Fibroblast of villous mesenchyme (primary cell): ENCODE measurements around the gene MYO1E. TPM values are rescaled to one million over a fixed set of nuclear protein-coding genes. Genes with fewer than 3 reads are reported as not detected.
A peak's percentile ranks its signal among the peaks of the same experiment; 100 is the strongest.

Experiments
- DNase-seq: peaks from one replicate; pipeline ENCODE4 v3.0.0-alpha.2; 2010; ENCODE audit warnings: low read depth
- H3K4me3 ChIP-seq: 2 replicates; pipeline ENCODE4 v1.5.1; 2011; ENCODE audit warnings: low read depth, mild to moderate bottlenecking, low read length
- CTCF ChIP-seq: IDR thresholded peaks from 2 replicates; pipeline ENCODE4 v1.5.1; 2012; ENCODE audit warnings: low read depth, mild to moderate bottlenecking, low read length; ENCODE audit not compliant: insufficient read depth
- total RNA-seq: library from RNA; depleted of rRNA; stranded (reverse); fragments of >200 nt; gene quantifications from 2 replicates; pipeline ENCODE4 v1.2.3, GENCODE V29; 2012

Gene MYO1E
- total RNA-seq, 1 donor, result 107 TPM

- H3K4me3 ChIP-seq, result no peak overlapping the region
- no peak for TF ChIP-seq CTCF
- no peak for DNase-seq
Observed at GRCh38 chr15:59197454-59197853, 175.2 kb downstream of the MYO1E start.

- H3K4me3 ChIP-seq, result no peak overlapping the region
- TF ChIP-seq CTCF, result no peak
- no peak for DNase-seq
Observed at GRCh38 chr15:59196416-59196815, 176.3 kb downstream of the MYO1E start.

DNA sequence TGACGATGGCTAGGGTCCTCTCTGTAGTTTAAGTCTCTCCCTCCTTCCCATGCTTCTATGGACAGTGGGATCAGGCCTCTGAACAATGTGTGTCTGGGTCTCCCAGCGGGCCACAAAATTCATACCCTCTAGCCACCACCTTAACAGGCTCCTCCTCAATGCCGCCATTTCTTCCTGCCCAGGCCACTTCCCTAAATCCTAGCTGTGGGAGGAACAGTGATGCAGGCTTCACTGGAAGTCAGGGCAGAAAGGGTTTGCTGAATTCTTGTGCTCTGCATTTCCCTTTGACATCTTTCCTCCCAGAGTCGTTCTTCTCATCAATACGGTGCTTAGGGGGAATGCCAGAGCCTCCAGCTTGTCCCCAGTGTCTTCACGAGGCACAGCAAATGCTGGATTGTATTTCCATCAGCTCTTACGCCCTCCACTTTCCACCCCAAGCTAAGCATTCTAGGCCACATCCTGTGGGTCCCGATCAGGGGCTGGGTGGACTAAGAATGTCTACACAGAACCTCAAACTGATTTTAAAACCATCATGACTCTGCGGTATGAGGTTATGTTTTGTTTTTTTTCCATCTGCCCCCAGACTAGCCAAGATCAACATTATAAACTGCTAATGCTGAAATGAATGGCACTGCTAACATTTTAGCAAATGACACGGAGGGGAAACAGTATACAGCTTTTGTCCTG, 177.9 kb downstream of the MYO1E start:
- H3K4me3 ChIP-seq, result no peak overlapping the region
- no peak for DNase-seq
- TF ChIP-seq CTCF, result no peak

GRCh38 chr15:59191855-59192237, 180.8 kb downstream of the MYO1E start:
- no peak for TF ChIP-seq CTCF
- DNase-seq, result peak; percentile 99
- peak overlapping the region; percentile 22 for H3K4me3 ChIP-seq

GRCh38 chr15:59190291-59190690, 182.4 kb downstream of the MYO1E start:
- no peak for TF ChIP-seq CTCF
- no peak overlapping the region for H3K4me3 ChIP-seq
- peak; percentile 70 for DNase-seq

GRCh38 chr15:59189241-59189640, 183.4 kb downstream of the MYO1E start:
- H3K4me3 ChIP-seq, result no peak overlapping the region
- no peak for DNase-seq
- no peak for TF ChIP-seq CTCF

GRCh38 chr15:59186501-59186900, 186.2 kb downstream of the MYO1E start:
- TF ChIP-seq CTCF, result no peak
- DNase-seq, result peak; percentile 46
- H3K4me3 ChIP-seq, result no peak overlapping the region
